Erythroblast (primary cell): ENCODE measurements around the gene ROPN1L.

Experiments used
- GATA1 ChIP-seq: IDR thresholded peaks from 2 replicates; pipeline ENCODE4 v1.6.1; 2011; ENCODE audit warnings: low read depth, mild to moderate bottlenecking, control low read depth, low read length, moderate library complexity
- POLR2A ChIP-seq: IDR thresholded peaks from 2 replicates; pipeline ENCODE4 v1.6.1; 2011; ENCODE audit warnings: mild to moderate bottlenecking, low read length

DNA sequence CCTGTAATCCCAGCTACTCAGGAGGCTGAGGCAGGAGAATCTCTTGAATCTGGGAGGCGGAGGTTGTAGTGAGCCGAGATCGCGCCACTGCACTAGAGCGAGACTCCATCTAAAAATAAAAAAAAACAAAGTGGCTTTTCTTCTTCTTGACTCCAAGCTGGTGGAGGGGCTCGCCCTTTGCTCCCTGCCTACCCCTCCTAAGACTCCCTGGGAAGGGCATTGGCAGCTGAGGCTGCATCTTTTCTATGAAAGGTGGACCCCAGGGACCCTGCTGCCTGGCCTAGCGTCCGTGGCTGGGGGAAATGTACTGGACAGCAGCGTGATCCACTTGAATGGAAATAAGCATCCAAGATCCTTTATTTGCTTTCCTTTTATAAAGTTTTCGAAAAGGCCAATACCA, 24.0 kb downstream of the ROPN1L start:
- TF ChIP-seq POLR2A (no peak), GATA1 (no peak)
